IMR-90 (cell line): Measurements from ENCODE around the gene PRKN. TPM values are rescaled to one million over a fixed set of nuclear protein-coding genes. Genes with fewer than 3 reads are reported as not detected.

ENCODE experiments used
- ATAC-seq: fragments of 200-7000 bp; cut with Tn5 transposase; 2 replicates; pipeline ENCODE4 v1.9.1; 2020; ENCODE audit warnings: low read depth, mild to moderate bottlenecking, moderate library complexity
- BruUV-seq: library from RNA; stranded (reverse); fragments of 400-500 nt; replicated peaks from 2 replicates; lab custom pipeline; 2021; lab: Mats Ljungman, UMichigan
- CTCF ChIA-PET: fragments of 300-600 bp; formaldehyde crosslinking; extraction: SDS; loops from one replicate; lab custom pipeline; 2021; ENCODE audit warnings: antibody characterized with exemption; lab: Yijun Ruan, JAX
- POLR2A ChIA-PET: fragments of 300-600 bp; sonication (Branson Sonifier 250); formaldehyde crosslinking; loops from one replicate; lab custom pipeline; 2022; ENCODE audit warnings: antibody characterized with exemption; ENCODE audit not compliant: unreplicated experiment; lab: Charles Lee
- DNase-seq: peaks from one replicate; pipeline ENCODE4 v3.0.0; 2013
- H2AFZ ChIP-seq: replicated peaks from 2 replicates; pipeline ENCODE3; 2013; ENCODE audit warnings: low read length, mild to moderate bottlenecking; ENCODE audit not compliant: poor library complexity
- H2AK5ac ChIP-seq: 2 replicates; pipeline ENCODE4 v1.6.1; 2013; ENCODE audit warnings: low read depth, low read length, inconsistent platforms
- H2AK9ac ChIP-seq: replicated peaks from 2 replicates; pipeline ENCODE3; 2013; ENCODE audit warnings: mild to moderate bottlenecking, low read depth, low read length, moderate library complexity; ENCODE audit not compliant: poor library complexity
- H2BK120ac ChIP-seq: 2 replicates; pipeline ENCODE4 v1.6.1; 2013; ENCODE audit warnings: low read depth, low read length, inconsistent platforms
- H2BK15ac ChIP-seq: 3 replicates; pipeline ENCODE4 v1.6.1; 2013; ENCODE audit warnings: low read depth, low read length, inconsistent platforms
- H2BK20ac ChIP-seq: 2 replicates; pipeline ENCODE4 v1.6.1; 2013; ENCODE audit warnings: low read depth, mild to moderate bottlenecking, inconsistent platforms, low read length, moderate library complexity
- H2BK5ac ChIP-seq: 2 replicates; pipeline ENCODE4 v1.6.1; 2013; ENCODE audit warnings: mild to moderate bottlenecking, low read depth, low read length, inconsistent platforms; ENCODE audit not compliant: poor library complexity, severe bottlenecking
- H3K14ac ChIP-seq: replicated peaks from 2 replicates; pipeline ENCODE4 v1.6.1; 2013; ENCODE audit warnings: low read depth, low read length, inconsistent platforms
- H3K18ac ChIP-seq: 2 replicates; pipeline ENCODE4 v1.6.1; 2013; ENCODE audit warnings: low read depth, low read length, control low read depth
- H3K23ac ChIP-seq: 2 replicates; pipeline ENCODE4 v1.6.1; 2013; ENCODE audit warnings: low read depth, low read length, inconsistent platforms
- H3K27ac ChIP-seq: 2 replicates; pipeline ENCODE4 v1.5.1; 2013; ENCODE audit warnings: mild to moderate bottlenecking, control low read depth, low read length; ENCODE audit not compliant: insufficient read depth
- H3K27me3 ChIP-seq: 2 replicates; pipeline ENCODE4 v1.6.1; 2013; ENCODE audit warnings: low read length; ENCODE audit not compliant: control insufficient read depth, insufficient read depth
- H3K36me3 ChIP-seq: 2 replicates; pipeline ENCODE4 v1.6.1; 2013; ENCODE audit warnings: low read length, mixed read lengths; ENCODE audit not compliant: control insufficient read depth, insufficient read depth
- H3K4ac ChIP-seq: 2 replicates; pipeline ENCODE4 v1.6.1; 2013; ENCODE audit warnings: low read depth, low read length, inconsistent platforms
- H3K4me1 ChIP-seq: 2 replicates; pipeline ENCODE4 v1.6.1; 2013; ENCODE audit warnings: low read length, mixed read lengths; ENCODE audit not compliant: control insufficient read depth, insufficient read depth
- H3K4me2 ChIP-seq: 2 replicates; pipeline ENCODE4 v1.6.1; 2013; ENCODE audit warnings: low read depth, mild to moderate bottlenecking, control low read depth, low read length, moderate library complexity
- H3K4me3 ChIP-seq: 2 replicates; pipeline ENCODE4 v1.5.1; 2013; ENCODE audit warnings: low read depth, mild to moderate bottlenecking, control low read depth, low read length, moderate library complexity; ENCODE audit not compliant: insufficient read depth
- H3K56ac ChIP-seq: 2 replicates; pipeline ENCODE4 v1.6.1; 2013; ENCODE audit warnings: low read length, inconsistent platforms; ENCODE audit not compliant: insufficient read depth; ENCODE audit errors: extremely low read depth
- H3K79me1 ChIP-seq, 2 experiments: 2 replicates each; pipeline ENCODE4 v1.6.1; 2013; ENCODE audit warnings: low read length in 2 of 2, inconsistent platforms in 1 of 2, low read depth in 1 of 2
- H3K9ac ChIP-seq: 2 replicates; pipeline ENCODE4 v1.6.1; 2013; ENCODE audit warnings: low read depth, low read length, control low read depth
- H3K9me1 ChIP-seq: 2 replicates; pipeline ENCODE4 v1.6.1; 2013; ENCODE audit warnings: low read length, inconsistent platforms; ENCODE audit not compliant: insufficient read depth
- H3K9me3 ChIP-seq: 2 replicates; pipeline ENCODE4 v1.6.1; 2013; ENCODE audit warnings: low read length; ENCODE audit not compliant: control insufficient read depth, insufficient read depth
- H4K20me1 ChIP-seq: 2 replicates; pipeline ENCODE4 v1.6.1; 2013; ENCODE audit warnings: low read length, inconsistent platforms; ENCODE audit not compliant: insufficient read depth
- H4K5ac ChIP-seq: 2 replicates; pipeline ENCODE4 v1.6.1; 2013; ENCODE audit warnings: mild to moderate bottlenecking, low read depth, low read length, control low read depth
- H4K8ac ChIP-seq, 2 experiments: 2 replicates each; pipeline ENCODE4 v1.6.1; 2013; ENCODE audit warnings: low read depth in 2 of 2, low read length in 2 of 2, control low read depth in 1 of 2, inconsistent platforms in 1 of 2
- H4K91ac ChIP-seq: 2 replicates; pipeline ENCODE4 v1.6.1; 2013; ENCODE audit warnings: low read depth, low read length, inconsistent platforms; ENCODE audit not compliant: insufficient read depth
- SMC3 ChIP-seq: fragments of 150-350 bp; IDR thresholded peaks from 2 replicates; pipeline ENCODE4 v1.6.1; 2016; ENCODE audit warnings: low read depth, mild to moderate bottlenecking, antibody characterized with exemption, low read length, moderate library complexity
- WGBS, 2 experiments: methylation state at CpG; one replicate each; pipeline versions ENCODE4 v1.1.5 to v1.1.7; 2013; ENCODE audit warnings: missing lambda C conversion rate in 2 of 2; ENCODE audit not compliant: insufficient read length in 1 of 2; ENCODE audit errors: extremely low coverage in 2 of 2; 5-methylcytosine and 5-hydroxymethylcytosine counted together
- dilution Hi-C: fragments of 300-500 bp; cut with HindIII; formaldehyde crosslinking; loops from one replicate; pipeline ENCODE4 v1.14.3; 2018; ENCODE audit warnings: low sequenced_read_pairs; ENCODE audit not compliant: unreplicated experiment
- in situ Hi-C: fragments of 300-500 bp; cut with MboI; formaldehyde crosslinking; loops from 3 replicates; pipeline ENCODE4 v1.14.3; 2019; ENCODE audit warnings: low sequenced_read_pairs, inconsistent platforms, mixed read lengths
- intact Hi-C: fragments of 100-400 bp; cut with micrococcal nuclease; formaldehyde crosslinking; loops from 2 replicates; pipeline ENCODE4 v1.10.0; 2022
- polyA plus RNA-seq, 3 experiments: library from polyadenylated mRNA; depleted of rRNA; stranded (reverse); fragments of >200 nt; gene quantifications; 2 replicates each; pipeline ENCODE4 v1.2.3, GENCODE V29; 2012; ENCODE audit warnings: low replicate concordance in 1 of 3
- total RNA-seq: library from RNA; depleted of rRNA; stranded (reverse); fragments of >200 nt; gene quantifications from 2 replicates; pipeline ENCODE4 v1.2.3, GENCODE V29; 2012

PRKN gene
- total and polyA plus RNA-seq, 2 of the 4 experiments (the other 2 are of a cell fraction): 0.15 to 0.18 TPM

DNA sequence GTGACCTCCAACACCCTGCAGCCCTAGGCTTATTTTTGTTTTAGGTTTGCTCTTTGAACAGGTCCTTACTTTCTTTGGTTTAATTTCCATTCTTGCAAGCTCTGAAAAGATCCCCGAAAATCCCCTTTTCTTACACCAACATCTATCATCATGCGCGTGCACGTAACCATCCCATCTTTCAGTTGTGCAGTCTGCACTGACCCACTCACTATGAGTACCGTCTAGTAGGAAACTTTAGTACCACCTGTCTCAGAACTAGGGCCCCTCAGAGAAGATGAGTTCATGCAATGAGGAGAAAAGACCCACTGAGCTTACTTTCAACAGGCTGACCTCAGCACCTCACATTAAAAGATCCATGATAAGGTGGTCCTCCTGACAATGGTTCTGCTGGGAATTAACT, 1333.1 kb downstream of the PRKN start:
- no peak overlapping the region for H3K14ac ChIP-seq
- ChIA-PET CTCF (interaction anchor here (2.0 to 3.5 kb wide), 2 partner anchors 24 to 104 kb away, joined by 4 to 12 read pairs; no protein-coding TSS in a partner anchor), POLR2A (interaction anchor here (0.6 kb wide), 1 partner anchor 677 kb away, joined by 3 read pairs; no protein-coding TSS in a partner anchor)
- H3K23ac ChIP-seq: no peak overlapping the region
- no peak overlapping the region for H3K4me3 ChIP-seq
- no peaks in the 10 kb centered on the region for H3K36me3 ChIP-seq
- no peak overlapping the region for H4K8ac ChIP-seq
- peaks cover 4% of the 10 kb centered on the region; the same call in 1 of the 2 replicates for H3K9me3 ChIP-seq
- in situ Hi-C loops (no loop called here), dilution Hi-C loops (no loop called here), intact Hi-C loops (loop anchor here (1.0 kb wide), 1 partner anchor 104 kb away; no protein-coding TSS in a partner anchor)
- H2BK20ac ChIP-seq: no peak overlapping the region
- H3K18ac ChIP-seq: no peak overlapping the region
- no peaks in the 10 kb centered on the region for H4K20me1 ChIP-seq
- no peaks in the 10 kb centered on the region for H3K9me1 ChIP-seq
- no peaks in the 10 kb centered on the region; the same call in 1 of the 2 replicates for H3K27me3 ChIP-seq
- WGBS, 2 experiments: 79% methylated on average over 2 of the region's 5 CpGs; no CpG with 5 or more reads in 1 of the 2 experiments
- ATAC-seq (no peak), DNase-seq (no peak)
- H3K79me1 ChIP-seq: no peaks in the 10 kb centered on the region
- TF ChIP-seq SMC3: no peak
- H3K9ac ChIP-seq: no peak overlapping the region
- H2AK9ac ChIP-seq: no peak overlapping the region
- H2BK15ac ChIP-seq: no peak overlapping the region
- no peak overlapping the region for H2AFZ ChIP-seq
- no peak overlapping the region for H2BK120ac ChIP-seq
- no peak overlapping the region for H3K4ac ChIP-seq
- H2AK5ac ChIP-seq: no peak overlapping the region
- H2BK5ac ChIP-seq: no peak overlapping the region
- H3K4me2 ChIP-seq: no peak overlapping the region
- no peak overlapping the region for H3K27ac ChIP-seq
- no peak overlapping the region for H3K56ac ChIP-seq
- no peak overlapping the region for H4K91ac ChIP-seq
- no peaks in the 10 kb centered on the region for H3K4me1 ChIP-seq
- H4K5ac ChIP-seq: no peak overlapping the region
- BruUV-seq: no TSS peak
